Stimulated activated CD8-positive, alpha-beta memory T cell treated with anti-CD3 and anti-CD28 coated beads, Interleukin-2, amount 100 ng/mL, for 1 hour (primary cell): ENCODE measurements around the gene PLPPR1.
"Not testable (repeated sequence)": the region's sequence is repeated elsewhere in the genome, so short reads cannot be mapped to it uniquely, and the experiment has no call there.

Source experiments
- DNase-seq, 2 donors: peaks; one replicate each; pipeline ENCODE4 v3.0.0-alpha.2; 2020; ENCODE audit warnings: low read depth in 2 of 2

PLPPR1 gene

DNA sequence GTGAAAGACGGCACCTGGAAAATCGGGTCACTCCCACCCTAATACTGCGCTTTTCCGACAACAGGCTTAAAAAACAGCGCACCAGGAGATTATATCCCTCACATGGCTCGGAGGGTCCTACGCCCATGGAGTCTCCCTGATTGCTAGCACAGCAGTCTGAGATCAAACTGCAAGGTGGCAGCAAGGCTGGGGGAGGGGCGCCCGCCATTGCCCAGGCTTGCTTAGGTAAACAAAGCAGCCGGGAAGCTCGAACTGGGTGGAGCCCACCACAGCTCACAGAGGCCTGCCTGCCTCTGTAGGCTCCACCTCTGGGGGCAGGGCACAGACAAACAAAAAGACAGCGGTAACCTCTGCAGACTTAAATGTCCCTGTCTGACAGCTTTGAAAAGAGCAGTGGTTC is 262.5 kb downstream of the PLPPR1 start:
- DNase-seq: not testable (repeated sequence)

DNA sequence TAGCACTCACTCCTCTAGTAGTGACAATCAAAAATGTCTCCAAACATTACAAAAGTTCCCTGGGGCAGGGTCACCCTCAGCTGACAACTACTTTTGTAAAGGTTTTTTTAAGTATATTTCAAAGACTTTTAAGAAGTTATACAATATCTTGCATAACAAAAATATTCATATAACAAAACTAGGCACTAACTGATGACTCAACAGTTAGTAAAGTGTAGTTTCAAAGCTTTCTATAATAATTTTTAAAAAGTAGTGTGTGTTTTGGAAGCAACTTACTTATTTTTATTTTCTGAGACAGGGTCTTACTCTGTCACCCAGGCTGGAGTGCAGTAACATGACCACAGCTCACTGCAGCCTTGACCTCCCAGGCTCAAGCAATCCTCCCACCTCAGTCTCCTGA is 271.4 kb downstream of the PLPPR1 start:
- no peak for DNase-seq

DNA sequence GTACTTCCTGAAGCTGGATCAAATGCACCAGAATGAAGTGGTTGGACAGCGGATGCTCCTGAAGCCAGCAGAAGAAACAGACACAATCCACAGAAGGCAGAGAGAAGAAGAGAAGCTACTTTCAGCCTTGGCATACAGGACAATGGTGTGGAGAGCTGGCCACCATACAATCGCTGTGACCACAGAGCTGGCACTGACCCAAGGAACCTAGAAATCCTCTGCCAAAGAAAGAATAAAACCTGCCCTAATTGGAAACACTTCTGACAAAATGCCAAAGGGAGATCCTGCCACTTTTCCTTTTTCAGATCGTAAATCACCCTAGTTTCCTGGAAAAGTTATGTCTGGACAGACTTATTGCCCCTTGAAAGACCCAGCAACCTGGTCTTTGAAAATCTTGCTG is 278.5 kb downstream of the PLPPR1 start:
- DNase-seq: no peak

DNA sequence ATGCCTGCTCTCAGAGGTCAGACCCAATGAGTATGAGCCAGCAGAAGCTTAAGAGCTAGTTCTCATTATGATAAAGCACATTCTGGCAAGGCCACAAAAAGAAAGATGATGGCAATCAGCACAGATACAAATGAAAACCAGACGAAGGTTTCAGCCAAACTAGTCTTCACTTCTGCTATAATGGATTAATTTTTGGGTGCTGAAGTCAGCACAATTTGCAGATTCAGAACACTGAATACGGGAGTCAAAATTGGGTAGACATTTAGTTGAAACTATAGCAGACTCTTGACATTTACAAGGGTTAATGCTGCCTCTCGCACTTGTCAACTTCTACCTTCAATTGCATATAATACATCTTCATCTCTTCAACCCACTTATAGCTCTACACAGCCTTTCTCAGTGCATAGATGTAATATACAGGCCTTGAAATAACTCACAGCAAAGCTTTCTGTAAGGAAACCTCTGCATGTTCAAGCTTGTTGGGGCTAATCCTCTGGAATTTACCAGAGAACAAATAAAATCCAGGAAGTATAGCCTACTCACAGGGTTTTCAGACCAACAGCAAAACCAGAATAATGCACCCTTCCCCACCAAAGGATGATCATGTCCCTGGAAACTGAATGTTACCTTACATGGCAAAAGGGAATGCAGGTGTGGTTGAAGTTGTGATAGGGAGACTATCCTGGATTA is 279.1 kb downstream of the PLPPR1 start:
- no peak for DNase-seq

DNA sequence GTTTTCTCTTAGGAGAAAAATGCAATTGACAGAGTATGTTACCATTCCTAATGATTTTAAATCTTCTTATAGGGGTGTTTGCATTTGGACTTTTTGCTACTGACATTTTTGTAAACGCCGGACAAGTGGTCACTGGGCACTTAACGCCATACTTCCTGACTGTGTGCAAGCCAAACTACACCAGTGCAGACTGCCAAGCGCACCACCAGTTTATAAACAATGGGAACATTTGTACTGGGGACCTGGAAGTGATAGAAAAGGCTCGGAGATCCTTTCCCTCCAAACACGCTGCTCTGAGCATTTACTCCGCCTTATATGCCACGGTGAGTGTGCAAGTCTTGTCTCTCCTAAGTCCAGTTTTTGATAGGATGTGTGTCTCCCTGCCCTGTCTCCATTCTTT is 280.6 kb downstream of the PLPPR1 start:
- no peak for DNase-seq

DNA sequence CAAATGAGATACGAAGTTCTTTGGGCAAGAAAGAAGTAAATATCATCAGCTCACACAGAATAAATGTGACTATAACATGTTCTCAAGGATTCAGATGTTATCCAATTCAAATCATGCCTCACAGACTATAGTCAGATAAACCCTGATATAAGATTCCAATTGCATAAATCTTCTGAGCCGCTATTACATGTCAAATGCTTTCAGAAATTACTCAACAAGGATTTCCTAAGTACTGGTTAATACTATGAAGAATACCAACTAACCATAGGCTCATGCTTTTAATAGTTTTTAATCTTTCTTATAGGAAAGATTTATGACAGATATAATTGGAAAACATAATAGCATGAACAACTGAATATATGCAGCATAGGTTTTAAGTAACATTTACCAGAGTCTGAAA is 282.7 kb downstream of the PLPPR1 start:
- no peak for DNase-seq

DNA sequence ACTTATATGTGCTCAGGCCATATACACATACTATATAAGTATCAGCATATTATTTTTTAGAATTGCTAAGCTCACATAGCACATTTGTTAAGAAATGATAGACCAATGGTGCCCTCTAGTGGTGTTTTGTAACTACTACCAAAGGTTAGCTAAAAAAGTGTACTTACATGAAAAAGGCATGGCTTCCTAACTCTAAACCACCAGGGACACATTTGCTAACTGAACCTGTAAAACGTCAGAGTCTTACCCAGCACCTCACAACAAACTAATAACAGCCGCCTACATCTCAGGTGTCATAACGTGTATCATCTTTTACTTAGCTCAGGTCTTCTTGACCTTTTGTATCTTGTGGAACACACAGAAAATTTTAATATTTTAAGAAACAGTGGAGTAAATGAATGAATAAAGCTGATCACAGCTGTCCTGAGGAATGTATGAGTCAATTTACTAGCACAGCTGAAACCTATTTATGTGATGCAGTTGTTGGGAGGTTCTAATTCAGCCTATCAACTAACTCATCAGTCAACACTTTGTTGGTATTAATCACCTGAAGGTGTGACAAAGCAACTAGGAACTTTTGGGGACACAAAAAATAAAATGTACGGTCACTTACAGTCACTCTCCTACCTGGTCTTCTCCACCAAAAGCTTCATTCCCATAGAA is 283.4 kb downstream of the PLPPR1 start:
- no peak for DNase-seq

DNA sequence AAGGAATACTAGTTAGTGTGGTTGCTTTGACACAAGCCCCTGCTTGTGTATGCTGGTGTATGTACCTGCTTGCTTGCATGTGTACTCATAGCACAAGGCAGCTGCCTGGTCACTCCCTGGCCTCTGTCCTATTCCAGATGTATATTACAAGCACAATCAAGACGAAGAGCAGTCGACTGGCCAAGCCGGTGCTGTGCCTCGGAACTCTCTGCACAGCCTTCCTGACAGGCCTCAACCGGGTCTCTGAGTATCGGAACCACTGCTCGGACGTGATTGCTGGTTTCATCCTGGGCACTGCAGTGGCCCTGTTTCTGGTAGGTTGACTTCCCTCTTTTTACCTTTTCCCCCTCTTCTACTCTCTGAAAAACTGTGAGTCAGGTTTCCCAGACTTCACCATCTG is 284.1 kb downstream of the PLPPR1 start:
- DNase-seq: no peak

DNA sequence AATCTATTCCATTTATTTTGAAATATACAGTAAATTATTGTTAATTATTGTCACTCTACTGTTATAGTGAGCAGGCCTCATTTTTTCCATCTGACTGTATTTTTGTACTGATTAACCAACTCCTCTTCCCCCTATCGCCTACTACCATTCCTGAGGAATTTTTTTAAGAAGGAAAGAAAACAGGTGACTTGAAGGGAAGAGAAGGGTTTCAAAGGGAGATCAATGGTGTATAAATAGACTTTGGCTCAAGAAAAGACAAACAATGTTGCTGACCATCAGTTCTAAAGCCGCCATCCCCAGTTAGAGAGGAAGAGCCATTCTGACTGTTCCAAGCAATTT is 286.6 kb downstream of the PLPPR1 start:
- DNase-seq: no peak

DNA sequence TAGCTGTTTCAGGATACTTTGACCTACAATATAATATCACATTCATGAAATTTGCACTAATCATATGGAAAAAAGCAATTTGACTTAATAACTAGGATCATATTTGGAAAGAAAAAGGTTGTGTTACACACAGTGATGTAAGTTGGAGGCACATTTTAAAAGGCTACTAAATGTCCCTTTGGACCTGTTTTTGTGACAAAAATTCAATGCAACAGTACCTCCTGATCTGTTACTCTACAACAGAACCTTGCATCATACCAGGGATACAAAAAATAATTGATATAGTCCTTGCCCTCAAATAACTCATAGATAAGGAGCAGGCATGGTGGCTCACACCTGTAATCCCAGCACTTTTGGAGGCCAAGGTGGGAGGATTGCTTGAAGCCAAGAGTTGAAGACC is 289.2 kb downstream of the PLPPR1 start:
- no peak for DNase-seq

DNA sequence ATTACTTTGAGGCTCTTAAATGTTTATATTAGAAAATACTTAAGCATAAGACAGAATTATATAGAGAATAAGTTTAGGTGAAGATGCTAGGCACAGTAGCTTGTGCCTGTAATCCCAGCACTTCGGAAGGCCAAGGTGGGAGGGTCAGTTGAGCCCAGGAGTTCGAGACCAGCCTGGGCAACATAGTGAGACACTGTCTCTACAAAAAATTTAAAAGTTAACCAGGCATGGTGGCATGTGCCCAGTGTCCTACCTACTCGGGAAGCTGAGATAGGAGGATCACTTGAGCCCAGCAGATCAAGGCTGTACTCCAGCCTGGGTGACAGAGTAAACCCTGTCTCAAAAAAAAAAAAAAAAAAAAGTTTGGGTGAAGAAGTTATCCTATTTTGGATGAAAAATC is 294.6 kb downstream of the PLPPR1 start:
- DNase-seq: no peak

DNA sequence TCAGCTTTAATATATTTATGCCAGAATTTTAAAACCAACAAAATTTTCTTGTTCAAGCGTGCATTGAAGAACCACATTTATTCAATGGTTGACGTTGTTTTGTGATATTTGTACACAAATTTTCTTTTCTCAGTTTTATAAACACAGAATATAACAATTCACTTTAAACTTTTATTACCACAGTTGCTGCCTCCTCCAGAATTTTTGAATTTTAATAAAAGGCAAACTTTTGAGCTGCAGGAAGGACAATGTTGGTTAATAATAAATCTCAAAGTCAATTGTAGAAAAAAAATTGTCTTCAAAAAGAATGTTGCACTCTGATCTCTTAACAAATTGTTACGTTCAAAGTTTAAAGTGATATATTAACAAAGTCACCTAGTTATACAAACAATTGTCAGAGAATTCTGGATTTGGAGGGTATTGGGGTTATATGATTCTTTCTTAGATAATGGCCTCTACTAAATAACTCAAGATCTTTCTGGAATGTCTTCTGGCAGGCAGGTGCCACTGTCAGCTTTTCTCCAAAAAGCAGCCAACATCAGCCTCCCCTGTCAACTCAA is 295.8 kb downstream of the PLPPR1 start:
- DNase-seq: no peak

DNA sequence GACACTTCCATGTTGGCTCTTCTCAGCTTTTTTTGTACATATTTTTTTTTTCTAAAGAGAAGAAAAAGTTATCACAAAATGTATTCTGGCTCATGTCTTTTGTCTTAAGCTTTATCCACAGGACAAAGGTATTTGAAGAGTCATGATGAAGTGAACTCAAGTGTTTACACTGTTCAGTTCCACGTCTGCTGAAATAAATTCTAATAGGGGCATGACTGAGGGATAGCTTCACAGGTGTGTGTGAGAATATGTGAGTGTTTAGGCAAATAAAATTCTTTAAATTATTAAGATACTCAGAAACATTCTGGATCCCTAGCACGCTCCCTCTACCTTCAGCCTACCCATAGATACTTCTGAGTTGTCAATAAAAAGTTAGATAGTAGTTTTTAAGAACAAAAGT is 296.5 kb downstream of the PLPPR1 start:
- no peak for DNase-seq

DNA sequence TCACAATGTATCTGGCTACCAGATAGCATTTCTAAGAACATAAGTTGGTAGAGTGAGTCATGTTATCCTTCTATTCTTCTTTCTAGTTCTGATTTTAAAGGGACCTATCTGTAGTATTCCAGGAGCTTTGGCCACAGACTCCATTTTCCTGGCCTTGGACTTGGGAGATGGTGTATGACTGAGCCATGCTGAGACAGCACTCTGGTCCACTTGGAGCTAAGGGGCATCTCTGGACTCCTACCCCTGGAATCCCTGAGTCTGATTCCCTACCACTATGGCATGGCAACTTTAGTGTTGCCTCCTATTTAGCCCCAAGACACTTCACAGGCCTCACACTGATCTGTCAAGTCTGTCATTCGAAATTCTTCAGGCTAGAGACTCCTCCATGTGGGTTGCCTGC is 297.5 kb downstream of the PLPPR1 start:
- no peak for DNase-seq

DNA sequence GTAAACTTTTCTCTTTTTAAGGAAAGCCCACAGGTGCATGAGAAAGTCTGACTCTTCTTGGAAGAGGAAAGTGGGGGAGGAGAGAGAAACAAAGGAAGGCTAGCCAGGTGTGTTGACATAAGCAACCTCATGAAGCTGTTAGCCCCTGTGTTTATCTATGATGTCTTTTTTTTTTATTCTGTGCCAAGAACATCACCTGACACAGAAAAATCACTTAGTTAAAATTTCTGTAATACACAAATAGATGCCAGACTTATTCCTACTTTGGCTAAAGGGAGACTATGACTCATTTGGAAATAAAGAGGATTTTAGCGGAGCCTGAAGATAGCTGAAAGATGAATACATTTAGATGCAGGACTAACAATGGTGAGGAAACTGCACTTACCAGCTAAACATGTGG is 298.0 kb downstream of the PLPPR1 start:
- DNase-seq: no peak

DNA sequence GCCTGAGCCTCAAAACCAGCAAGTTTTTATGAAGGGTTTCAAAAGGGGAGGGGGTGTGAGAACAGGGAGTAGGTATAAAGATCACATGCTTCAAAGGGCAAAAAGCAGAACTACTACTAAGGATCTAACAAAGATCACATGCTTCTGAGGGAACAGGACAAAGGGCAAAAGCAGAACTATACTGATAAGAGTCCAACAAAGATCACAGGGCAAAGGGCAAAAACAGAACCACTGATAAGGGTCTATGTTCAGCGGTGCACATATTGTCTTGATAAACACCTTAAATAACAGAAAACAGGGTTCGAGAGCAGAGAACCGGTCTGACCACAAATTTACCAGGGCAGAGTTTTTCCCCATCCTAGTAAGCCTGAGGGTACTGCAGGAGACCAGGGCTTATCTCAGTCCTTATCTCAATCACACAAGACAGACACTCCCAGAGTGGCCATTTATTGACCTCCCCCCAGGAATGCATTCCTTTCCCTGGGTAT is 298.9 kb downstream of the PLPPR1 start:
- not testable (repeated sequence) for DNase-seq

DNA sequence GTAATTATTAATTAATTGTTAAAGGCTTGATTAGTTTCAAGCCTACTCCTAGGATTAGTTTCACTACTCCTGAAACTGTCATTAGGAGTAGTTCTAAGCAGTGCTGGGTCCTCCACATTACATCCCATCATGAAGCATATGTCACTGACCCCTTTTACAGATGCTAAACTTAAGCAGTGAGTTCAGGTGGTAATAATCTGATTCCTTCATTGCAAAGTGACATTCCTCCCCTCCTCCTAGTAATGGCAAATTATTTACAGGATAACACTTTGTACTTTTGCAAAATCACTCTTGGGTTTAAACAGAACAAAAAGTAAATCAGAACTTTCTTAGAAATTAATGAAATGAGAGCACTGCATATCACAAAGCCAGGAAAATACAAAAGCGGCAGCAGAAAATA is 303.8 kb downstream of the PLPPR1 start:
- DNase-seq: no peak

DNA sequence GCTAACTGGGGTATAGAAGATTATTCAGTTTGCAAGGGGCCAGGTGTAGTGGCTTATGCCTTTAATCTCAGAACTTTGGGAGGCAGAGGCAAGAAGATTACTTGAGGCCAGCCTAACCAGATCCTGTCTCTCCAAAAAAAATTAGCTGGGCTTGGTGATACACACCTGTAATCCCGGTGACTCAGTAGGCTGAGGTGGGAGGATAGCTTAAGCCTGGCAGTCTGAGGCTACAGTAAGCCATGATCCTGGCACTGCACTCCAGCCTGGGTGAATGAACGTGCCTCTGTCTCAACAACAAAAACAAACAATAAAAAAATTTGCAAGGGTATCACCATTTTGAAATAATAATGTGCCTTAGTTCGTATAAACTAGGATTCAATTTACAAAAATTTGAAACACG is 305.0 kb downstream of the PLPPR1 start:
- no peak for DNase-seq

DNA sequence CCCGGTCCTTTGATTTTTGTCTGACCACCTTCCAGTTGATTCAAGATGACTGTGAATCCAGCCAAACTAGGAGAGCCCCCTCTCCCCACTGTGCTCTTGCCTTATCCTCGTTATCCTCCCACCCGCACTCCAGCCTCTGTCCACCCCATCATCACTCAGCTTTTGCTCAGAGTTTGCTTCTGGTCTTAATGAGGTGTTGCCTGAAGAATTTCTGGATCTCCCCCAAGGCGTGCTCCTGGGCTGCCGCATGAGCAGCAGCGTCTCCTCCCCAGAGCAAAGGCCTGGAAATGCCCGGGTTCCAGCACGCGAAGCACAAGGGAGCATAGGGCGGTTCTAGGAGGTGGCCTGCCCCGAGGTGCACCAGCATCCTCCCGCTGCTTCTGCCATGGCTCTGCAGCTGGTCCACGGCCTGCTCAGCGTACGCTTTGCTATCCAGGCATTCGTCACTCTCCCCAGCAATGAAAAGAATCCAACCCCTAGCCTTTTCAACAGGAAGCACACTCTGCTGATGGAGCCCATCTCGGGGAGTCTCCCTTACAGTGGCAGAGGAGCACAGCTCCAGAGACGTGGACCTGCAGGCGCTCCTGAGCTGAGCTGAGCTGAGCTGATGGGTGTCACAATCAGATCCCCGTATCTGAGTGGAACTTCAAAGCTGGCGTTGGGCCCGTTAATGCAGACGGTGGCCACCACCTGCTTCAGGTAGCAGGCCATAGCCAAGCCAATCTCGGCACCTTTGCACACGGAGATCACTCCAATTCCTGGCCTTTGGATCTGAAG is 305.6 kb downstream of the PLPPR1 start:
- DNase-seq: no peak

DNA sequence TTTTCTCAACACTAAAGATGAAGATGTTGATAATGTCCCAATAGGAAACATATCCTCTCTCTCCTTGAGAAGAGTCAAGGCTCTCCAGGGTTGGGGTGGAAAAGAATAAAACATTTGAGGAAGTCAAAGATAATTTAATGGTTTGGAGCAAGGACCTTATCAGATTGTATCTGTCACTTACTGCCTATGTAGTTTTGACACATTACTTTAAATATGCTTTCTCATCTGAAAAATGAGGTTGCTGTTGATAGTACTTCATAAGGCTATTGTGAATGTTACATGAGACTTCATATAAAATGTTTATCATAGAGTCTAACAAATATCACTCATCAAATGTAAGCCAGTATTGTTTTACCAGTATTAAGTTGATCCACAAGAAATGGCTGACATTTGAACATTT is 307.6 kb downstream of the PLPPR1 start:
- no peak for DNase-seq

DNA sequence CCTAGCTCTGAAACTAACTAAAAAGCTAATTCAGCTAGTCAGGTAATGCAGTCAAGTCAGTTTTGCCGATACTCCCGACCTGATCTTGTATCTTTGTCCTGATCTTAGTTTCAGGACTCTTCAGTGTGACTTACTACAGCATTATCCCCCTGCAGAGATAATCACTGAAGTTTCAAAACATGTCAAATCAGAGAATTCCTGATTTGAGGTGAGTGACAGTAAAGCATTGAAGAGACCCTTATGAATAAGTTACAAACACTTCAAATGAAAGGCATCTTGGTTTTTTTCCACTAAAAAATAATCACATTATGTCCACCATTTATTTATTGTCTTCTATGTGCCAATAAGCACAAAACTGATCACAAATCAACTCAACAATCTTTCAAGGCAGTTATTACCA is 308.7 kb downstream of the PLPPR1 start:
- DNase-seq: no peak

DNA sequence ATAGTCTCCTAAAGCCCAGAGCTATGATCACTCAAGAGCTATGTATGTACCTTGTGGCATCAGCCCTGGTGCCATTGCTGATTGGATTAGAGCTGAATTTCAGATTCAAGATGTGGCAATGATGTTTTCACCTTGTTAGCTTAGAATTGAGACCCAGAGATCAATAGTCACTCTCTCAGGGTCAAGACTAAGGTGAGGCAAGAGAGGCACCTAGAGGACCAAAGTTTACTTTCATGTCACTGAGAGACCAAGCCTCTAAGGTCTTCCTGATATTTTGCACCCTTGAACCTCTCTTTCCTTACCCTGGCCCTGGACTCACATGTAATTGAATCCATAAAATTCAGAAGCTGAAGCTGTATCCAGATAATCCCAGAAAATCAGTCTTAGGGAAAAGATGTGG is 313.4 kb downstream of the PLPPR1 start:
- no peak for DNase-seq

DNA sequence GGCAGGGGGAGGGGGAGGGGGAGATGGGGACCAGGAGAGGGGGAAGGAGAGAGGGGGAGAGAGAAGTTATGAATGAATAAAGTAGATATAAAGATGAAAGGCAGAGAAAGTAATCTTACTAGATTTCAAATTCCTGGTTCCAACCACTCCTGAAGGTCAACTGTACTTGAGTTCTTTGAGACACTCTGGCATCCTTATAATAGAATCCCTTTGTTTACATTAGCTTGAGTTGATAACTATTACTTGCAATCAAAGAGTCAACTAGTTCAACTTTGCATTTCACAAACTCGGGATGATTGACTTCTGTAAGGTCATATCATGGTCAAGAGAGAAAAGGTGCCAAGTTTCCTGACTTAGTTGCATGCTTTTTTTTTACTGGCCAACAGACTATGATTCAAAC is 314.1 kb downstream of the PLPPR1 start:
- no peak for DNase-seq
